ENCODE measurements around the gene ACAP3.

GRCh38 chr1:1328254-1328653 lies 20.5 kb upstream of the ACAP3 start:
- no peak for TF ChIP-seq EZH2 (IDR thresholded peaks at IDR 0.05)
- TF ChIP-seq POLR2AphosphoS5 (IDR thresholded peaks at IDR 0.05; ENCODE audit: borderline replicate concordance, low read depth, low read length), result no peak
- TF ChIP-seq FOXP2 (optimal IDR thresholded peaks at IDR 0.05; ENCODE audit: control extremely low read depth, extremely low read length, insufficient read depth), result no peak
